ENCODE data around the gene STX1B. TPM values are rescaled to one million over a fixed set of nuclear protein-coding genes. Genes with fewer than 3 reads are reported as not detected.
A peak's percentile ranks its signal among the peaks of the same experiment; 100 is the strongest.
"Not testable (repeated sequence)": the region's sequence is repeated elsewhere in the genome, so short reads cannot be mapped to it uniquely, and the experiment has no call there.

STX1B gene
- total RNA-seq, 2 donors from 2014 or later = 2.2 to 6.1 TPM

DNA sequence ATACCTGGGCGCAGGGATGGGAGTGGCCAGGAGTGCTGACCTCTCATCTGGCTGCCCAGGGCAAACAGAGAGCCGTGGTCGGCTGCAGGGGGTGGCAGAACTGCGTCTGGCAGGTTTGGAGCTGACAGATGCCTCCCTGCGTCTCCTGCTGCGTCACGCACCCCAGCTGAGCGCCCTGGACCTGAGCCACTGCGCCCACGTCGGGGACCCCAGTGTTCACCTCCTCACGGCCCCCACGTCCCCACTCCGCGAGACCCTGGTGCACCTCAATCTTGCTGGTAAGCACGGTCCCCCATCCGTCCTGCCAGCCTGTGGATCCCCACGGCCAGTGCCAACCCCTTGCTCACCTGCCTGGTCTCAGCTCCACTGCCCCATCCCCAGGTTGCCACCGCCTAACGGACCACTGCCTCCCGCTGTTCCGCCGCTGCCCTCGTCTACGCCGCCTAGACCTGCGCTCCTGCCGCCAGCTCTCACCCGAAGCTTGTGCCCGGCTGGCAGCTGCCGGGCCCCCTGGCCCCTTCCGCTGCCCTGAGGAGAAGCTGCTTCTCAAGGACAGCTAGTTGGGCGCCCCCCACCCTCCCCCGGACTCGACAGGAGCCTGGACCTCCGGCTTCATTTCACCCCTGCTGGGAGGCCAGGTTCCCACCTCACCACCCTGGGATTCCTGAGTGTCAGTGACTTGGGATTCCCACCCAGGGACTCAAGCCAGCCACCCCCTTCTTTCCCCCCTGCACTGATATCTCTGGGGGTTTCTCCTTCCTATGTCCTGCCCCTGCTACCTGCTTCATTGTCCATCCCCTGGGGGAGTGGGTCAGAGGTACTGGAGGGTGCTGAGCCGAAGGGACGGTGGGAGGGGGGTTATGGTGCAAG is 63.5 kb downstream of the STX1B start:
- no peaks in the 10 kb centered on the region for H3K9me3 Mint-ChIP-seq
- DNase-seq (no peak), ATAC-seq (replicated peaks in 1 of 2) (no peak)
- H3K36me3 Mint-ChIP-seq (ENCODE audit: insufficient read depth in 2 of 2) = peaks cover 0 to 8% of the 10 kb centered on the region in 2 donors
- no peak overlapping the region for H3K27ac Mint-ChIP-seq
- peaks cover 26% of the 10 kb centered on the region for H3K4me1 Mint-ChIP-seq (ENCODE audit: low read depth)
- no peaks in the 10 kb centered on the region for H3K27me3 Mint-ChIP-seq (ENCODE audit: low read depth)
- no peak overlapping the region for H3K4me3 Mint-ChIP-seq

DNA sequence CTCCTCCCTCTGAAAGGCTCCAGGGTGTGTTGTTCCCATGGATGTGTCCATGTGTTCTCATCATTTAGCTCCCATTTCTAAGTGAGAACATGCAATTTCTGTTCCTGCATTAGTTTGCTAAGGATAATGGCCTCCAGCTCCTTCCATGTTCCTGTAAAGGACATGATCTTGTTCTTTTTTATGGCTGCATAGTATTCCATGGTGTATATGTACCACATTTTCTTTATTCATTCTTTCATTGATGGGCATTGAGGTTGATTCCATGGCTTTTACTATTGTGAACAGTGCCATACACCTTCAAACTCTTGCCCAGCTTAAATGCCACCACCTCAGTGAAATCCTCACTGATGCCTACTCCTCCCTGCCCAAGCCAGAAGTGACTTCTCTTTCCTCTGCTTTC is 66.1 kb downstream of the STX1B start:
- H3K27ac Mint-ChIP-seq = no peak overlapping the region
- H3K36me3 Mint-ChIP-seq (ENCODE audit: insufficient read depth in 2 of 2) = peaks cover 0 to 10% of the 10 kb centered on the region in 2 donors

GRCh38 chr16:30942426-30942806 is 68.0 kb downstream of the STX1B start:
- Mint-ChIP-seq H3K4me3 (peak overlapping the region; percentile 36 to 69), H3K27ac (peak overlapping the region; percentile 70), H3K9me3 (no peaks in the 10 kb centered on the region), H3K36me3 (ENCODE audit: insufficient read depth in 2 of 2) (peaks cover 0 to 10% of the 10 kb centered on the region in 2 donors), H3K27me3 (ENCODE audit: low read depth) (no peaks in the 10 kb centered on the region), H3K4me1 (ENCODE audit: low read depth) (peaks cover 20% of the 10 kb centered on the region)
- DNase-seq (no peak), ATAC-seq (replicated peaks in 1 of 2) (peak; percentile 42 to 51)

More for the DNA sequence above, 66.1 kb downstream of the STX1B start:
- Mint-ChIP-seq H3K9me3 (no peaks in the 10 kb centered on the region), H3K4me3 (no peak overlapping the region), H3K27me3 (ENCODE audit: low read depth) (no peaks in the 10 kb centered on the region), H3K4me1 (ENCODE audit: low read depth) (peaks cover 20% of the 10 kb centered on the region)
- no peak for ATAC-seq (replicated peaks in 1 of 2)
- DNase-seq = no peak

- Mint-ChIP-seq H3K9me3 (no peaks in the 10 kb centered on the region), H3K27ac (peak overlapping the region; percentile 78), H3K4me3 (peak overlapping the region; percentile 36 to 69), H3K27me3 (ENCODE audit: low read depth) (no peaks in the 10 kb centered on the region), H3K4me1 (ENCODE audit: low read depth) (peaks cover 20% of the 10 kb centered on the region), H3K36me3 (ENCODE audit: insufficient read depth in 2 of 2) (peaks cover 0 to 10% of the 10 kb centered on the region in 2 donors)
- ATAC-seq (replicated peaks in 1 of 2) (peak; percentile 93 to 95), DNase-seq (peak; percentile 77 to 81)
Measured at GRCh38 chr16:30941600-30942425, 68.6 kb downstream of the STX1B start.

DNA sequence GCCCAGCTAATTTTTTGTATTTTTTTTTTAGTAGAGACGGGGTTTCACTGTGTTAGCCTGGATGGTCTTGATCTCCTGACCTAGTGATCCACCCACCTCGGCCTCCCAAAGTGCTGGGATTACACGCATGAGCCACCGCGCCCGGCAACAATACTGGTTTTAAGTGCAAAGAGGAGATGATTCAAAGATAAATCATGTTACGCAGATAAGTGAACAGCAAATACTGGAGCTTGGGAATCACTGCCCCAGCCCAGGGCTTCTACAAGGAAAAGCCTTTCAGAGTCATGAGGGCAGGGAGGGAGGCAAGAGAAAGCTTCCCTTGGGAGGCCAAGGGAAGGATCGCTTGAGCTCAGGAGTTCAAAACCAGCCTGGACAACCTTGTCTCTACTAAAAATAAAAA is 70.9 kb downstream of the STX1B start:
- not testable (repeated sequence) for DNase-seq; ATAC-seq (replicated peaks in 1 of 2); H3K36me3 Mint-ChIP-seq (ENCODE audit: insufficient read depth in 2 of 2); H3K27me3 Mint-ChIP-seq (ENCODE audit: low read depth); H3K27ac Mint-ChIP-seq; H3K9me3 Mint-ChIP-seq; H3K4me3 Mint-ChIP-seq
- H3K4me1 Mint-ChIP-seq (ENCODE audit: low read depth) = peaks cover 30% of the 10 kb centered on the region

Other genes with a start within 250 kb of the STX1B start
- 1 to 10 TPM; 3.2 to 4.7 TPM for gene CFAP119, start 248.6 kb downstream of the STX1B start, total RNA-seq
- 10 to 100 TPM; 60.2 to 63.5 TPM for gene RNF40, start 248.3 kb downstream of the STX1B start, total RNA-seq
- 1 to 10 TPM; 3.7 TPM for gene ZNF629, start 223.4 kb downstream of the STX1B start, total RNA-seq
- 10 to 100 TPM; 21.7 to 23.2 TPM for gene BCL7C, start 116.6 kb downstream of the STX1B start, total RNA-seq
- under 1 TPM; 0.25 to 0.72 TPM for gene CTF1, start 114.0 kb downstream of the STX1B start, total RNA-seq
- 10 to 100 TPM; 24.9 to 25.7 TPM for gene FBXL19, start 87.1 kb downstream of the STX1B start, total RNA-seq
- 10 to 100 TPM; 13.6 to 15.6 TPM for gene ORAI3, start 61.6 kb downstream of the STX1B start, total RNA-seq
- gene SETD1A, start 52.9 kb downstream of the STX1B start, total RNA-seq = 10 to 100 TPM; 19.1 to 25.5 TPM
- gene HSD3B7, start 25.4 kb downstream of the STX1B start, total RNA-seq = 1 to 10 TPM; 2.4 to 4.7 TPM
- gene STX4, start 22.9 kb upstream of the STX1B start, total RNA-seq = 10 to 100 TPM; 51.8 to 54.7 TPM
- 1 to 10 TPM; 6.9 to 7.8 TPM for gene ZNF668, start 63.6 kb upstream of the STX1B start, total RNA-seq
- gene ZNF646, start 63.8 kb upstream of the STX1B start, total RNA-seq = 10 to 100 TPM; 23.0 to 24.1 TPM
- gene PRSS53, start 78.3 kb upstream of the STX1B start, total RNA-seq = 1 to 10 TPM; 6.2 to 7.7 TPM
- 10 to 100 TPM; 52.2 to 55.6 TPM for gene VKORC1, start 84.2 kb upstream of the STX1B start, total RNA-seq
- gene BCKDK, start 97.7 kb upstream of the STX1B start, total RNA-seq = 10 to 100 TPM; 21.6 to 24.5 TPM
- 10 to 100 TPM; 50.8 to 55.5 TPM for gene KAT8, start 107.0 kb upstream of the STX1B start, total RNA-seq
- not detected for gene PRSS8, start 125.1 kb upstream of the STX1B start, total RNA-seq
- gene PRSS36, start 139.4 kb upstream of the STX1B start, total RNA-seq = under 1 TPM; 0.19 TPM
- 100 to 1,000 TPM; 411 to 528 TPM for gene FUS, start 169.5 kb upstream of the STX1B start, total RNA-seq
- gene PYCARD, start 192.1 kb upstream of the STX1B start, total RNA-seq = 10 to 100 TPM in 1 of 2 donors, 1 to 10 TPM in 1; 7.4 to 13.6 TPM
- gene TRIM72, start 203.5 kb upstream of the STX1B start, total RNA-seq = under 1 TPM in 1 of 2 donors, not detected in 1; 0.05 TPM
- not detected for gene PYDC1, start 206.5 kb upstream of the STX1B start, total RNA-seq
- gene ITGAM, start 249.3 kb upstream of the STX1B start, total RNA-seq = 1 to 10 TPM; 1.8 to 3.7 TPM

Data from activated T-cell treated with anti-CD3 and anti-CD28 coated beads, Interleukin-2, amount 50 U/mL, for 72 hours (primary cell).